Smooth muscle cell (in vitro differentiated cells): ENCODE results near the gene ABL1. TPM values are rescaled to one million over a fixed set of nuclear protein-coding genes. Genes with fewer than 3 reads are reported as not detected.

Source experiments
- DNase-seq: peaks from one replicate; lab custom pipeline; 2025; ENCODE audit not compliant: unreplicated experiment; lab: John Stamatoyannopoulos, UW
- H2AFZ ChIP-seq: fragments of 200-600 bp; sonication (generic); 2 replicates; pipeline ENCODE4 v1.6.0; 2016; ENCODE audit warnings: antibody characterized with exemption, low read depth, mild to moderate bottlenecking
- H3F3A ChIP-seq: fragments of 200-600 bp; sonication (generic); 2 replicates; pipeline ENCODE4 v1.6.0; 2017; ENCODE audit warnings: antibody characterized with exemption, low read depth
- H3K27ac ChIP-seq: fragments of 200-600 bp; sonication (generic); 2 replicates; pipeline ENCODE4 v1.5.1; 2016; ENCODE audit warnings: low read depth, mild to moderate bottlenecking
- H3K27me3 ChIP-seq: fragments of 200-600 bp; sonication (generic); 2 replicates; pipeline ENCODE4 v1.6.1; 2016; ENCODE audit warnings: low read depth, mild to moderate bottlenecking
- H3K36me3 ChIP-seq: fragments of 200-600 bp; sonication (generic); 2 replicates; pipeline ENCODE4 v1.5.1; 2016; ENCODE audit warnings: low read depth
- H3K4me1 ChIP-seq: fragments of 200-600 bp; sonication (generic); 2 replicates; pipeline ENCODE4 v1.5.1; 2016; ENCODE audit warnings: low read depth
- H3K4me2 ChIP-seq: fragments of 200-600 bp; sonication (generic); 2 replicates; pipeline ENCODE4 v1.6.0; 2016; ENCODE audit warnings: mild to moderate bottlenecking
- H3K4me3 ChIP-seq: fragments of 200-600 bp; sonication (generic); 2 replicates; pipeline ENCODE4 v1.5.1; 2016; ENCODE audit warnings: mild to moderate bottlenecking
- H3K79me2 ChIP-seq: fragments of 200-600 bp; sonication (generic); 2 replicates; pipeline ENCODE4 v1.6.0; 2016; ENCODE audit warnings: low read depth, mild to moderate bottlenecking
- H3K9ac ChIP-seq: fragments of 200-600 bp; sonication (generic); 2 replicates; pipeline ENCODE4 v1.6.0; 2016; ENCODE audit warnings: low read depth
- H3K9me3 ChIP-seq: fragments of 200-600 bp; sonication (generic); replicated peaks from 2 replicates; pipeline ENCODE4 v1.5.1; 2016; ENCODE audit warnings: low read depth
- H4K20me1 ChIP-seq: fragments of 200-600 bp; sonication (generic); 2 replicates; pipeline ENCODE4 v1.6.0; 2016; ENCODE audit warnings: low read depth
- CTCF ChIP-seq: fragments of 200-600 bp; sonication (generic); IDR thresholded peaks from 2 replicates; pipeline ENCODE4 v1.5.1; 2017; ENCODE audit warnings: borderline replicate concordance, mild to moderate bottlenecking, antibody characterized with exemption; ENCODE audit not compliant: insufficient read depth, poor library complexity, severe bottlenecking
- WGBS: methylation state at CpG from one replicate; pipeline ENCODE4 v1.1.7; 2016; ENCODE audit warnings: low lambda C conversion rate; 5-methylcytosine and 5-hydroxymethylcytosine counted together
- polyA plus RNA-seq: library from polyadenylated mRNA; unstranded; fragments of >200 nt; fragmentation: Nextera tagmentation; extraction: Ambion mirVana; gene quantifications from 2 replicates; pipeline ENCODE4 v1.2.1, GENCODE V29; 2016
- total RNA-seq: library from RNA; depleted of rRNA; stranded (reverse); fragments of >200 nt; gene quantifications from 2 replicates; pipeline ENCODE4 v1.2.3, GENCODE V29; 2014

The ABL1 gene
- total and polyA plus RNA-seq, 2 experiments from 2014 or later: 38.2 to 51.0 TPM

- Histone ChIP-seq H2AFZ (no peak overlapping the region), H3K27ac (no peak overlapping the region), H3F3A (no peaks in the 10 kb centered on the region), H3K4me3 (no peak overlapping the region), H3K36me3 (no peaks in the 10 kb centered on the region), H4K20me1 (peaks cover 36% of the 10 kb centered on the region), H3K9me3 (no peaks in the 10 kb centered on the region), H3K4me1 (no peaks in the 10 kb centered on the region), H3K27me3 (no peaks in the 10 kb centered on the region), H3K79me2 (no peaks in the 10 kb centered on the region), H3K4me2 (no peak overlapping the region), H3K9ac (no peak overlapping the region)
- TF ChIP-seq CTCF: no peak
- WGBS: 91% methylated on average over 9 of the region's 9 CpGs
- no peak for DNase-seq
These were observed 60.0 kb downstream of the ABL1 start for GRCh38 chr9:130895038-130895437.

GRCh38 chr9:130895481-130896232, 60.6 kb downstream of the ABL1 start:
- Histone ChIP-seq H3F3A (no peaks in the 10 kb centered on the region), H3K9ac (no peak overlapping the region), H3K79me2 (no peaks in the 10 kb centered on the region), H3K4me1 (no peaks in the 10 kb centered on the region), H4K20me1 (peaks cover 32% of the 10 kb centered on the region), H2AFZ (no peak overlapping the region), H3K27me3 (no peaks in the 10 kb centered on the region), H3K27ac (no peak overlapping the region), H3K36me3 (no peaks in the 10 kb centered on the region), H3K4me2 (no peak overlapping the region), H3K4me3 (no peak overlapping the region), H3K9me3 (no peaks in the 10 kb centered on the region)
- WGBS: 85% methylated on average over 24 of the region's 24 CpGs
- TF ChIP-seq CTCF: no peak
- no peak for DNase-seq

- Histone ChIP-seq H3K79me2 (no peaks in the 10 kb centered on the region), H3K4me2 (no peak within 1 kb of the TSS), H3K27ac (no peak within 1 kb of the TSS), H3F3A (no peaks in the 10 kb centered on the region), H2AFZ (no peak within 1 kb of the TSS), H4K20me1 (peaks cover 29% of the 10 kb centered on the region), H3K27me3 (no peaks in the 10 kb centered on the region), H3K4me1 (no peaks in the 10 kb centered on the region), H3K9ac (no peak within 1 kb of the TSS), H3K9me3 (no peaks in the 10 kb centered on the region), H3K36me3 (no peaks in the 10 kb centered on the region), H3K4me3 (no peak within 1 kb of the TSS)
- no peak for DNase-seq
- TF ChIP-seq CTCF: no peak
- WGBS: 90% methylated on average over 26 of the region's 27 CpGs
These were observed 61.4 kb downstream of the ABL1 start, which contains the start of gene QRFP for GRCh38 chr9:130896233-130897014. Gene QRFP, minus strand, starts transcription at chr9:130896812. Its CDS starts 2,974 bp downstream, at chr9:130893838.
